OCI-LY3 (cell line): ENCODE results near the gene PDE6H.

Experiments used
- CTCF ChIP-seq: fragments of 200-600, 300-600 bp; sonication (generic); IDR thresholded peaks from 2 replicates; pipeline ENCODE4 v1.5.1; 2014; ENCODE audit warnings: antibody characterized with exemption, low read length, low read depth
- EZH2phosphoT487 ChIP-seq: fragments of 200-600 bp; shearing (Covaris generic); IDR thresholded peaks from 2 replicates; pipeline ENCODE4 v1.6.1; 2018; ENCODE audit warnings: antibody characterized with exemption, mixed run types, low read depth

DNA sequence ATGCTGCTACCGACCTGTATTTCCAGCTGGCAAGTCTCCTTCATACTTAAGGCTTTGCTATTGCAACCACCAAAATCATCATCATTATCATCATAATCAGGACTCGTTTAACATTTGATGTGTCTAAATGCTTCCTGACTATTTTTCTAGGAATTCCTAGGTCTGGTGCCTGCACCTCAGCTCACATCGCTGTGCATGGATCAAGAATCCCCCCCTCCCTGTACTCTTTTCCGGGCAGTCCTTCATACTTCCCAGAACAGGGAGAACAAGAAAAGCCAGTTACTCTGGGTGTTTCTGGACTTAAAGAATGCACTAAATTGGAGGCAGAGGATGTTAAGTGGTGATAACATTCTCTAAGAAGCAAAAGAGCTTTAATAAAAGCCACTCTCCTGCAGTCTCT lies 43.9 kb upstream of the PDE6H start:
- TF ChIP-seq CTCF (no peak), EZH2phosphoT487 (no peak)
